ENCODE measurements around the gene CTBP1.
A peak's percentile ranks its signal among the peaks of the same experiment; 100 is the strongest.

Gene CTBP1

GRCh38 chr4:1279253-1279652 lies 30.3 kb upstream of the CTBP1 start:
- peak; percentile 28 for DNase-seq

- peak; percentile 41 for DNase-seq
Observed at GRCh38 chr4:1277667-1278665, 29.0 kb upstream of the CTBP1 start.

- no peak for DNase-seq
Observed at GRCh38 chr4:1276984-1277383, 28.1 kb upstream of the CTBP1 start.

- DNase-seq: no peak
Observed at GRCh38 chr4:1274871-1275270, 25.9 kb upstream of the CTBP1 start.

- DNase-seq: peak; percentile 35
Observed at GRCh38 chr4:1271686-1272085, 22.8 kb upstream of the CTBP1 start.

- no peak for DNase-seq
Observed at GRCh38 chr4:1269209-1269608, 20.3 kb upstream of the CTBP1 start.

- no peak for DNase-seq
Observed at GRCh38 chr4:1266881-1267763, 18.2 kb upstream of the CTBP1 start.

GRCh38 chr4:1265351-1265750 lies 16.4 kb upstream of the CTBP1 start:
- peak; percentile 26 for DNase-seq

- DNase-seq: peak; percentile 19
Observed at GRCh38 chr4:1264942-1265341, 16.0 kb upstream of the CTBP1 start.

GRCh38 chr4:1261107-1261928 lies 12.4 kb upstream of the CTBP1 start:
- DNase-seq: peak; percentile 17

- DNase-seq: peak; percentile 47
Observed at GRCh38 chr4:1260418-1261106, 11.6 kb upstream of the CTBP1 start.

GRCh38 chr4:1259966-1260365 lies 11.0 kb upstream of the CTBP1 start:
- DNase-seq: no peak

GRCh38 chr4:1258457-1258856 lies 9.5 kb upstream of the CTBP1 start:
- DNase-seq: no peak

- DNase-seq: no peak
Observed at GRCh38 chr4:1255699-1256098, 6.8 kb upstream of the CTBP1 start.

GRCh38 chr4:1255151-1255550 lies 6.2 kb upstream of the CTBP1 start:
- peak; percentile 49 for DNase-seq

- DNase-seq: peak; percentile 61
Observed at GRCh38 chr4:1253831-1254230, 4.9 kb upstream of the CTBP1 start.

GRCh38 chr4:1252928-1253492 lies 4.1 kb upstream of the CTBP1 start:
- peak; percentile 40 for DNase-seq

GRCh38 chr4:1251773-1252066 lies 2.8 kb upstream of the CTBP1 start:
- no peak for DNase-seq

GRCh38 chr4:1250921-1251772 lies 2.2 kb upstream of the CTBP1 start:
- DNase-seq: peak; percentile 54

- no peak for DNase-seq
Observed at GRCh38 chr4:1250527-1250812, 1.5 kb upstream of the CTBP1 start.

All from activated CD8-positive, alpha-beta memory T cell treated with anti-CD3 and anti-CD28 coated beads for 24 hours (primary cell).